HepG2 (cell line): Measurements from ENCODE around the gene C19orf73. TPM values are rescaled to one million over a fixed set of nuclear protein-coding genes. Genes with fewer than 3 reads are reported as not detected.

Source experiments
- AGO1 ChIP-seq: fragments of 200-400 bp; formaldehyde crosslinking; IDR thresholded peaks from 2 replicates; pipeline ENCODE4 v1.6.1; 2017; ENCODE audit warnings: mild to moderate bottlenecking, low read depth, low read length, moderate library complexity; ENCODE audit not compliant: poor library complexity, severe bottlenecking
- ATF7-NPFF ChIP-seq: sonication (generic); formaldehyde crosslinking; IDR thresholded peaks from 2 replicates; pipeline ENCODE4 v1.8.1; 2023; ENCODE audit warnings: mild to moderate bottlenecking, low read depth, missing genetic modification reagents, moderate library complexity
- BCL3 ChIP-seq: sonication (generic); formaldehyde crosslinking; IDR thresholded peaks from 2 replicates; pipeline ENCODE4 v1.5.1; 2020; ENCODE audit warnings: mild to moderate bottlenecking, missing genetic modification reagents, moderate library complexity
- BRD4 ChIP-seq: sonication (generic); formaldehyde crosslinking; IDR thresholded peaks from 2 replicates; pipeline ENCODE4 v1.4.0; 2020; ENCODE audit warnings: missing genetic modification reagents
- DMAP1 ChIP-seq: IDR thresholded peaks from 2 replicates; pipeline ENCODE4 v1.6.1; 2016
- DR1 ChIP-seq: sonication (generic); formaldehyde crosslinking; IDR thresholded peaks from 2 replicates; pipeline ENCODE4 v1.8.0; 2021; ENCODE audit warnings: mild to moderate bottlenecking, missing genetic modification reagents, inconsistent platforms
- KDM5B ChIP-seq: sonication (generic); formaldehyde crosslinking; IDR thresholded peaks from 2 replicates; pipeline ENCODE4 v1.4.0; 2020; ENCODE audit warnings: missing genetic modification reagents, mild to moderate bottlenecking, borderline replicate concordance
- MAZ ChIP-seq, 2 experiments: sonication (generic) in 1 of 2; formaldehyde crosslinking in 1 of 2; IDR thresholded peaks; 2 replicates each; pipeline versions ENCODE4 v1.5.0 to v1.6.1; 2012 to 2020; ENCODE audit warnings: low read depth in 2 of 2, mild to moderate bottlenecking in 2 of 2, borderline replicate concordance in 1 of 2, improper control_type of control experiment in 1 of 2, low read length in 1 of 2, missing genetic modification reagents in 1 of 2, moderate library complexity in 1 of 2
- MIER2 ChIP-seq: IDR thresholded peaks from 2 replicates; pipeline ENCODE4 v1.6.1; 2016; ENCODE audit warnings: missing biosample characterization, missing genetic modification reagents
- MTF1 ChIP-seq: sonication (generic); formaldehyde crosslinking; IDR thresholded peaks from 2 replicates; pipeline ENCODE4 v1.5.0; 2020; ENCODE audit warnings: missing genetic modification reagents
- PCBP2 ChIP-seq: fragments of 200-400 bp; formaldehyde crosslinking; optimal IDR thresholded peaks from 2 replicates; pipeline ENCODE3; 2018; ENCODE audit warnings: low read length, low read depth; ENCODE audit not compliant: poor library complexity, severe bottlenecking
- RAD21 ChIP-seq: fragments of 450-650 bp; formaldehyde crosslinking; IDR thresholded peaks from 2 replicates; pipeline ENCODE4 v1.5.0; 2020; ENCODE audit warnings: mild to moderate bottlenecking
- SNRNP70 ChIP-seq: fragments of 200-400 bp; formaldehyde crosslinking; IDR thresholded peaks from 2 replicates; pipeline ENCODE4 v1.6.1; 2017; ENCODE audit warnings: mild to moderate bottlenecking, low read depth, low read length, moderate library complexity
- SP4 ChIP-seq: sonication (generic); formaldehyde crosslinking; IDR thresholded peaks from 2 replicates; pipeline ENCODE4 v1.8.1; 2023; ENCODE audit warnings: mild to moderate bottlenecking, missing genetic modification reagents
- TCF7L2 ChIP-seq: IDR thresholded peaks from 2 replicates; pipeline ENCODE4 v1.6.1; 2011; ENCODE audit warnings: mild to moderate bottlenecking, low read depth, low read length, moderate library complexity
- TEAD2 ChIP-seq: sonication (generic); formaldehyde crosslinking; IDR thresholded peaks from 2 replicates; pipeline ENCODE4 v1.9.0; 2021; ENCODE audit warnings: missing genetic modification reagents
- ZFAT ChIP-seq: sonication (generic); formaldehyde crosslinking; conservative IDR thresholded peaks from 2 replicates; pipeline ENCODE4 v1.8.1; 2023; ENCODE audit warnings: missing genetic modification reagents, inconsistent platforms
- ZHX1 ChIP-seq: sonication (generic); formaldehyde crosslinking; IDR thresholded peaks from 2 replicates; pipeline ENCODE4 v1.8.1; 2022; ENCODE audit warnings: low read depth, mild to moderate bottlenecking, missing genetic modification reagents
- ZKSCAN5 ChIP-seq: sonication (generic); formaldehyde crosslinking; IDR thresholded peaks from 2 replicates; pipeline ENCODE4 v1.5.1; 2020; ENCODE audit warnings: mild to moderate bottlenecking, missing genetic modification reagents
- ZMAT3 ChIP-seq: sonication (generic); formaldehyde crosslinking; conservative IDR thresholded peaks from 2 replicates; pipeline ENCODE4 v1.7.0; 2021; ENCODE audit warnings: missing genetic modification reagents
- ZNF337 ChIP-seq: sonication (generic); formaldehyde crosslinking; IDR thresholded peaks from 2 replicates; pipeline ENCODE4 v1.5.1; 2020; ENCODE audit warnings: missing genetic modification reagents, low read depth, mild to moderate bottlenecking, borderline replicate concordance
- ZNF383 ChIP-seq: sonication (generic); formaldehyde crosslinking; IDR thresholded peaks from 2 replicates; pipeline ENCODE4 v1.4.0; 2020; ENCODE audit warnings: missing genetic modification reagents, mild to moderate bottlenecking, borderline replicate concordance
- ZNF501 ChIP-seq: sonication (generic); formaldehyde crosslinking; IDR thresholded peaks from 2 replicates; pipeline ENCODE4 v1.5.1; 2020; ENCODE audit warnings: mild to moderate bottlenecking, moderate library complexity, missing genetic modification reagents
- ZNF530 ChIP-seq: sonication (generic); formaldehyde crosslinking; IDR thresholded peaks from 2 replicates; pipeline ENCODE4 v1.5.0; 2020; ENCODE audit warnings: low read depth, mild to moderate bottlenecking, missing genetic modification reagents
- ZNF839 ChIP-seq: sonication (generic); formaldehyde crosslinking; IDR thresholded peaks from 2 replicates; pipeline ENCODE4 v1.4.0; 2020; ENCODE audit warnings: missing genetic modification reagents, mild to moderate bottlenecking, borderline replicate concordance
- polyA plus RNA-seq, 8 experiments: library from polyadenylated mRNA; depleted of rRNA in 3 of 8; stranded (reverse) in 7 of 8; unstranded in 1 of 8; fragments of >200 nt; fragmentation: Illumina TruSeq in 4 of 8; extraction: Trizol in 4 of 8; gene quantifications; 2 replicates each; pipeline versions ENCODE4 v1.2.1 to v1.2.3, GENCODE V29; 2011 to 2016; ENCODE audit warnings: low read depth in 4 of 8, missing spikeins in 1 of 8, mixed read lengths in 1 of 8; ENCODE audit not compliant: insufficient read depth in 1 of 8
- total RNA-seq, 5 experiments: library from RNA; depleted of rRNA; stranded (reverse); fragments of >200 nt; fragmentation: Illumina TruSeq; extraction: Trizol; gene quantifications; 2 replicates each; pipeline ENCODE4 v1.2.3, GENCODE V29; 2016; ENCODE audit warnings: low read depth in 1 of 5

The C19orf73 gene
- total and polyA plus RNA-seq, 2 of the 13 experiments (the other 11 are each of a cell fraction or from before 2014, with no cell fraction given), result 1.4 to 1.5 TPM

GRCh38 chr19:49119411-49120324, 725 bp upstream of the C19orf73 start, which contains the start of gene PPFIA3 (continued):
- TF ChIP-seq MAZ (IDR thresholded peaks at IDR 0.05; ENCODE audit: borderline replicate concordance, low read depth, low read length), result no peak
- TF ChIP-seq MAZ (CRISPR knock-in tag; IDR thresholded peaks at IDR 0.05; ENCODE audit: low read depth), result peak; percentile 72
- TF ChIP-seq ZNF337, result no peak
- no peak for TF ChIP-seq BRD4 (CRISPR knock-in tag)
- no peak for TF ChIP-seq ZHX1 (CRISPR knock-in tag)
- peak; percentile 62; the same call in 1 of the 2 replicates for TF ChIP-seq ZMAT3 (CRISPR knock-in tag)
- TF ChIP-seq ZNF530 (CRISPR knock-in tag), result no peak
- no peak for TF ChIP-seq ZFAT (CRISPR knock-in tag)
- TF ChIP-seq KDM5B (CRISPR knock-in tag), result peak; percentile 74; the same call in 1 of the 2 replicates
- TF ChIP-seq ZNF383 (CRISPR knock-in tag), result no peak
- no peak for TF ChIP-seq MTF1 (CRISPR knock-in tag)
- TF ChIP-seq DMAP1, result no peak; the same call in 1 of the 2 replicates
- TF ChIP-seq SNRNP70, result no peak
- TF ChIP-seq PCBP2, result no peak
- TF ChIP-seq AGO1, result no peak
- TF ChIP-seq ZNF839, result no peak
- TF ChIP-seq ZKSCAN5 (CRISPR knock-in tag), result no peak
- peak; percentile 18 for TF ChIP-seq SP4 (CRISPR knock-in tag)
- no peak for TF ChIP-seq DR1 (CRISPR knock-in tag)
- peak; percentile 71 for TF ChIP-seq ZNF501 (CRISPR knock-in tag)
- TF ChIP-seq TEAD2 (CRISPR knock-in tag), result no peak
- TF ChIP-seq ATF7-NPFF (CRISPR knock-in tag), result peak; percentile 79; the same call in 1 of the 2 replicates
- peak; percentile 96 for TF ChIP-seq MIER2
- TF ChIP-seq RAD21 (CRISPR knock-in tag), result no peak
- no peak for TF ChIP-seq TCF7L2
- TF ChIP-seq BCL3 (CRISPR knock-in tag), result peak; percentile 70; the same call in 1 of the 2 replicates
